ENCODE measurements around the gene SH3BGR.

DNA sequence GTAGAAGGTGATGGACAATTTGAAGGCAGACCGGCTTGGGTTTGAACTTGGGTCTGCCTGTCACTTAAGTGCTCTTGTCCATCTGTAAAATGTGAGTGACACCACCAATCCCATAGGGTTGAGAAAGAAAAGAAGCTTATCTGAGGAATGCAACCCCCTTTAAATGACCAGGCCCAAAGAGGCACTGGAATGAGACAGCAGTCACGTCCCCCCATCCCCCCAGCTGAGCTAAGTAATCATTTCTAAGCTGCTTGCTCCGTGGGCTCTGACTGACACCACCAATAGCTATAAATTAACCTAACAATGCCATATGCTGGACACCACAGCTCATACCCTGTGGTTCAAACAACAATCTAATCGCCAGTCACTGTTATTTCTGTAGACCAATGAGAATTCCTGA is 21.3 kb upstream of the SH3BGR start:
- TF ChIP-seq EZH2phosphoT487 (IDR thresholded peaks at IDR 0.05; ENCODE audit: borderline replicate concordance), result no peak
- TF ChIP-seq, protein P1, sequence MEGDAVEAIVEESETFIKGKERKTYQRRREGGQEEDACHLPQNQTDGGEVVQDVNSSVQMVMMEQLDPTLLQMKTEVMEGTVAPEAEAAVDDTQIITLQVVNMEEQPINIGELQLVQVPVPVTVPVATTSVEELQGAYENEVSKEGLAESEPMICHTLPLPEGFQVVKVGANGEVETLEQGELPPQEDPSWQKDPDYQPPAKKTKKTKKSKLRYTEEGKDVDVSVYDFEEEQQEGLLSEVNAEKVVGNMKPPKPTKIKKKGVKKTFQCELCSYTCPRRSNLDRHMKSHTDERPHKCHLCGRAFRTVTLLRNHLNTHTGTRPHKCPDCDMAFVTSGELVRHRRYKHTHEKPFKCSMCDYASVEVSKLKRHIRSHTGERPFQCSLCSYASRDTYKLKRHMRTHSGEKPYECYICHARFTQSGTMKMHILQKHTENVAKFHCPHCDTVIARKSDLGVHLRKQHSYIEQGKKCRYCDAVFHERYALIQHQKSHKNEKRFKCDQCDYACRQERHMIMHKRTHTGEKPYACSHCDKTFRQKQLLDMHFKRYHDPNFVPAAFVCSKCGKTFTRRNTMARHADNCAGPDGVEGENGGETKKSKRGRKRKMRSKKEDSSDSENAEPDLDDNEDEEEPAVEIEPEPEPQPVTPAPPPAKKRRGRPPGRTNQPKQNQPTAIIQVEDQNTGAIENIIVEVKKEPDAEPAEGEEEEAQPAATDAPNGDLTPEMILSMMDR (conservative IDR thresholded peaks at IDR 0.05; ENCODE audit: low read length), result no peak
